BJ (cell line): Measurements from ENCODE around the gene CRABP2. TPM values are rescaled to one million over a fixed set of nuclear protein-coding genes. Genes with fewer than 3 reads are reported as not detected.

Source experiments
- CTCF ChIA-PET: fragments of 350-600 bp; formaldehyde crosslinking; extraction: SDS; loops from one replicate; lab custom pipeline; 2021; ENCODE audit warnings: antibody characterized with exemption, inconsistent platforms; lab: Yijun Ruan, JAX
- POLR2A ChIA-PET: fragments of 300-600 bp; sonication (Branson Sonifier 250); formaldehyde crosslinking; extraction: SDS; loops from one replicate; lab custom pipeline; 2021; ENCODE audit warnings: antibody characterized with exemption; lab: Charles Lee
- DNase-seq: peaks from one replicate; pipeline ENCODE4 v3.0.0-alpha.2; 2011; ENCODE audit warnings: low read depth
- H3K27me3 ChIP-seq: 2 replicates; pipeline ENCODE4 v1.6.0; 2011; ENCODE audit warnings: low read length; ENCODE audit not compliant: control insufficient read depth, insufficient read depth
- H3K36me3 ChIP-seq: 2 replicates; pipeline ENCODE4 v1.5.1; 2011; ENCODE audit warnings: low read length; ENCODE audit not compliant: control insufficient read depth, insufficient read depth
- H3K4me3 ChIP-seq: 2 replicates; pipeline ENCODE4 v1.5.1; 2011; ENCODE audit warnings: low read depth, mild to moderate bottlenecking, control low read depth, low read length
- CTCF ChIP-seq: IDR thresholded peaks from 2 replicates; pipeline ENCODE4 v1.5.1; 2011; ENCODE audit warnings: low read depth, mild to moderate bottlenecking, control low read depth, inconsistent platforms, low read length, moderate library complexity; ENCODE audit not compliant: insufficient read depth
- polyA plus RNA-seq: library from polyadenylated mRNA; depleted of rRNA; stranded (reverse); fragments of >200 nt; gene quantifications from 2 replicates; pipeline ENCODE4 v1.2.3, GENCODE V29; 2011; rRNA removed

CRABP2 gene
- polyA plus RNA-seq, 1 experiment, result 75.9 TPM

- no peak for TF ChIP-seq CTCF
- CTCF ChIA-PET, result interaction anchor here (0.6 to 3.1 kb wide), 5 partner anchors 17 to 54 kb away, joined by 3 to 13 read pairs (median 4); no protein-coding TSS in a partner anchor
- H3K36me3 ChIP-seq, result no peaks in the 10 kb centered on the region
- POLR2A ChIA-PET, result no interaction called here
- H3K4me3 ChIP-seq, result no peak overlapping the region
- peaks cover 41% of the 10 kb centered on the region for H3K27me3 ChIP-seq
- DNase-seq, result no peak
Measured at GRCh38 chr1:156652131-156652991, 53.0 kb downstream of the CRABP2 start.

Other genes with a start within 250 kb of the CRABP2 start
- gene MEF2D, start 204.8 kb downstream of the CRABP2 start, polyA plus RNA-seq, result 11.7 and 15.1 TPM in 2 replicates
- 16.9 and 28.1 TPM in 2 replicates for gene IQGAP3, start 133.0 kb downstream of the CRABP2 start, polyA plus RNA-seq
- not detected in 2 replicates for gene TTC24, start 125.9 kb downstream of the CRABP2 start, polyA plus RNA-seq
- gene NAXE, start 113.8 kb downstream of the CRABP2 start, polyA plus RNA-seq, result 37.8 and 63.3 TPM in 2 replicates
- gene GPATCH4, start 104.1 kb downstream of the CRABP2 start, polyA plus RNA-seq, result 21.2 and 23.9 TPM in 2 replicates
- not detected in 2 replicates for gene HAPLN2, start 86.2 kb downstream of the CRABP2 start, polyA plus RNA-seq
- gene BCAN, start 63.5 kb downstream of the CRABP2 start, polyA plus RNA-seq, result 0.02 TPM in 1 of 2 replicates, not detected in the other
- gene NES, start 28.2 kb downstream of the CRABP2 start, polyA plus RNA-seq, result 15.0 and 17.5 TPM in 2 replicates
- gene METTL25B, start 22.9 kb upstream of the CRABP2 start, polyA plus RNA-seq, result 9.5 and 14.6 TPM in 2 replicates
- gene ISG20L2, start 23.2 kb upstream of the CRABP2 start, polyA plus RNA-seq, result 30.6 and 36.6 TPM in 2 replicates
- 104 and 120 TPM in 2 replicates for gene MRPL24, start 35.5 kb upstream of the CRABP2 start, polyA plus RNA-seq
- 179 and 180 TPM in 2 replicates for gene HDGF, start 46.1 kb upstream of the CRABP2 start, polyA plus RNA-seq
- 60.3 and 93.6 TPM in 2 replicates for gene PRCC, start 62.0 kb upstream of the CRABP2 start, polyA plus RNA-seq
- gene SH2D2A, start 111.3 kb upstream of the CRABP2 start, polyA plus RNA-seq, result 0.17 TPM in 1 of 2 replicates, not detected in the other
- not detected in 2 replicates for gene INSRR, start 153.5 kb upstream of the CRABP2 start, polyA plus RNA-seq
- gene NTRK1, start 155.3 kb upstream of the CRABP2 start, polyA plus RNA-seq, result 0.02 TPM in 1 of 2 replicates, not detected in the other
- gene PEAR1, start 188.1 kb upstream of the CRABP2 start, polyA plus RNA-seq, result 25.0 and 50.4 TPM in 2 replicates
- 0.75 and 1.2 TPM in 2 replicates for gene LRRC71, start 215.0 kb upstream of the CRABP2 start, polyA plus RNA-seq